ENCODE data around the gene LMBRD1. TPM values are rescaled to one million over a fixed set of nuclear protein-coding genes. Genes with fewer than 3 reads are reported as not detected.

Gene LMBRD1
- total RNA-seq, 2 experiments from 2014 or later = 19.6 to 22.5 TPM

DNA sequence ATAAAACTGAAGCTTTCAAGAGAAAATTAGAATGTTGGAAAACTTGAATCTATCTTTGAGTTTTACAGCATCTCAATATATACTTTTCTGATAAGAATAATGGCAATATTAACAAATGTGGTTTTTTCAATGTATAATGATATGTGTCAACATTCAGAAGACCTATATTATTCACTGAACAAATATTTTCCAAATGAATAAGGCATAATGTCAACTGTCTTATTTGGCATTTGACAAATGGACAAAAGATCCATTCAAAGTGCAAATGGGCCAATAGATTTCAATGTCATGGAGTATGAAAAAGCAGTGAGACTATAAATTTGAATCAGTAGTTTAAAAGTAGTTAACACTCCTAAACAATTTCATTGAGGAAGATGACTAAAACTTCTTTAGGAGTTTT is 20.9 kb downstream of the LMBRD1 start:
- H3K4me1 Mint-ChIP-seq (ENCODE audit: low read depth) = no peaks in the 10 kb centered on the region
- H3K27ac Mint-ChIP-seq = no peak overlapping the region
- H3K36me3 Mint-ChIP-seq (ENCODE audit: low read depth) = peaks cover 62% of the 10 kb centered on the region
- CTCF ChIA-PET = no interaction called here
- H3K4me3 Mint-ChIP-seq = no peak overlapping the region
- DNase-seq (no peak), ATAC-seq (no peak)
- H3K27me3 Mint-ChIP-seq (ENCODE audit: low read depth) = no peaks in the 10 kb centered on the region
- POLR2A ChIA-PET = no interaction called here
- no peaks in the 10 kb centered on the region for H3K9me3 Mint-ChIP-seq (ENCODE audit: insufficient read depth)

GRCh38 chr6:69775585-69775849 is 21.3 kb downstream of the LMBRD1 start:
- no peak overlapping the region for H3K4me3 Mint-ChIP-seq
- DNase-seq (no peak), ATAC-seq (no peak)
- H3K9me3 Mint-ChIP-seq (ENCODE audit: insufficient read depth) = no peaks in the 10 kb centered on the region
- H3K4me1 Mint-ChIP-seq (ENCODE audit: low read depth) = no peaks in the 10 kb centered on the region
- H3K27ac Mint-ChIP-seq = no peak overlapping the region
- ChIA-PET CTCF (no interaction called here), POLR2A (no interaction called here)
- H3K27me3 Mint-ChIP-seq (ENCODE audit: low read depth) = no peaks in the 10 kb centered on the region
- H3K36me3 Mint-ChIP-seq (ENCODE audit: low read depth) = peaks cover 61% of the 10 kb centered on the region

DNA sequence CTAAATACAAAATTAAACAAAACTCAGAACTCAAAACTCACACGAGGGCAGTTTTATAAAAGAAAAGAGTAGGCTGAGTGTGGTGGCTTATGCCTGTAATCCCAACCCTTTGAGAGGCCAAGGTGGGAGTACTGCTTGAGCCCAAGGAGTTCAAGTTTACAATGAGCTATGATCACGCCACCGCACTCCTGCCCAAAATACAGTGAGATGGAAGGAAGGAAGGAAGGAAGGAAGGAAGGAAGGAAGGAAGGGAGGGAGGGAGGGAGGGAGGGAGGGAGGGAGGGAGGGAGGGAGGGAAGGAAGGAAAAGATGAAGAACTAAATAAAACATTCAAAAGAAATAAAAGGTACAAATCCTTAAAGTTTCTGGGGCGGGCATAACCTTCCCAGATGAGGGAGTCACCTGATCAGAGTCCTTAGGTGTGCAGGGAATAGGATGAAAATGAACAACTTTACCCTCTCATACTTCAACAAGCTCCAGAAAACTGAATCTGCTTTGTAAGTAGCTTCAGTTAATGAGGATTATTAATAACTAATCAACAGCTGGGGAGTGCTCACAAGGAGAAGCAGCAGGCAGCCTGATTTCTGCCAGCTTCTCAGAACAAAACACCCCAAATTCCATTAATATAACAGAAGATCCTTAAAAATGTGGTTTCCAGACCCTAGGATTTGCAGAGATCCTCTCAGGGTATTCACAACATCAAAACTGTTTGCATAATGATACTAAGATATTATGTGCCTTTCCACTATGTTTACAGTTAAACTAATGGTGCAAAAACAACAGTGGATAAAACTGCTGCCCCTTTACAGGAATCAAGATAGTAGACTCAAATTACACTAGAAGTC is 21.8 kb downstream of the LMBRD1 start:
- Mint-ChIP-seq H3K27me3 (ENCODE audit: low read depth) (no peaks in the 10 kb centered on the region), H3K9me3 (ENCODE audit: insufficient read depth) (no peaks in the 10 kb centered on the region), H3K27ac (no peak overlapping the region), H3K4me1 (ENCODE audit: low read depth) (no peaks in the 10 kb centered on the region), H3K36me3 (ENCODE audit: low read depth) (peaks cover 60% of the 10 kb centered on the region), H3K4me3 (no peak overlapping the region)
- DNase-seq (no peak), ATAC-seq (no peak)
- ChIA-PET POLR2A (no interaction called here), CTCF (no interaction called here)

DNA sequence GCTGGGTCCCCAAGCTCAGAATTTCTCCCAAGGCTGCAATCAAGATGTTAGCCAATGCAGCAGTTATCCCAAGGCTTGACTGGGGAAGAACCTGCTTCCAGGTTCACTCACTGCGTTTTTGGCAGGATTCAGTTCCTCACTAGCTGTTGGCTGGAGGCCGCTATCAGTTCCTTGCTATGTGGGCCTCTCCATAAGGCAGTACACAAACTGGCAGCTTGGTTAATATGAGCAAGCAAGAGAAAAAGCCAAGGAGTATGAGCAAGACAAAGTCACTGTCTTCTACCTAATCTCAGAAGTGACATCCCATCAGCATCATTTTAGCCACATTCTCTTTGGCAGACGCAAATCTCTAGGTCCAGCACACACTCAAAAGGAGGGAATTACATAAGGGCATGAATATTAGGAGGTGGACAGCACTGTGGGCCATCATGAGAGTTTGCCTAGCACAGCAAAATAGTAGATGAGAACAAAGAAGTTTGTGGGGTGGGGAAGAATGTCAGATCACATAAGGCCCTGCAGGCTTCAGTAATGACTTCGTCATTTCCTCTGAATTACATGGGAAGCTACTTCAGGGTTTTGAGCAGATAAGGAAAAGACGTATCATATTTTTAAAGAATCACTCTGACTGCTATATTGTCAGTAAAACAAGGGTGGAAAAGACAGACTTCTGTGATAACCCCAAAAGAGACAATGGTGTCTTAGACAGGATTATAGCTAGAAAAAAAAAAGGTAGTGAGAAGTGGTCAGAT is 25.5 kb downstream of the LMBRD1 start:
- DNase-seq (no peak), ATAC-seq (no peak)
- CTCF ChIA-PET = no interaction called here
- H3K27me3 Mint-ChIP-seq (ENCODE audit: low read depth) = no peaks in the 10 kb centered on the region
- no peaks in the 10 kb centered on the region for H3K4me1 Mint-ChIP-seq (ENCODE audit: low read depth)
- H3K27ac Mint-ChIP-seq = no peak overlapping the region
- no peak overlapping the region for H3K4me3 Mint-ChIP-seq
- POLR2A ChIA-PET = no interaction called here
- peaks cover 53% of the 10 kb centered on the region for H3K36me3 Mint-ChIP-seq (ENCODE audit: low read depth)
- H3K9me3 Mint-ChIP-seq (ENCODE audit: insufficient read depth) = no peaks in the 10 kb centered on the region

DNA sequence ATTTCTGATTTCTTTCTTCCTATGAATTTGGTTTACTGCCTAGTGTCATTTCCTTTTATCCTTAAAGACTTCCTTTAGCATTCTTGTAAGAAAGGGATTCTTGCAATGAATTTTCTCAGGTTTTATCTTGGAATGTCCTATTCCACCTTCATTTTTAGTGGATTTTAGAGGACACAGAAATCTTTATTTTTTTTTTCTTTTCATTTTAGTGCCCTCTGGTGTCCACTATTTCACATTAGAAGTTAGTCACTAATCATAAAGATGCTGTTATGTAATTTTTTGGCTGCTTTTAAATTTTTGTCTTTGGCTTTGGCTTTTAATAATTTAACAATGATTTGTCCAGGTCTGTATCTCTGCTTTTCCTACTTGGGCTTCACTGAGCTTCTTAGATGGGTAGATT is 28.1 kb downstream of the LMBRD1 start:
- no peak overlapping the region for H3K27ac Mint-ChIP-seq
- H3K4me1 Mint-ChIP-seq (ENCODE audit: low read depth) = no peaks in the 10 kb centered on the region
- ATAC-seq (no peak), DNase-seq (no peak)
- no peaks in the 10 kb centered on the region for H3K27me3 Mint-ChIP-seq (ENCODE audit: low read depth)
- H3K36me3 Mint-ChIP-seq (ENCODE audit: low read depth) = peaks cover 43% of the 10 kb centered on the region
- H3K9me3 Mint-ChIP-seq (ENCODE audit: insufficient read depth) = no peaks in the 10 kb centered on the region
- ChIA-PET POLR2A (no interaction called here), CTCF (no interaction called here)
- H3K4me3 Mint-ChIP-seq = no peak overlapping the region

DNA sequence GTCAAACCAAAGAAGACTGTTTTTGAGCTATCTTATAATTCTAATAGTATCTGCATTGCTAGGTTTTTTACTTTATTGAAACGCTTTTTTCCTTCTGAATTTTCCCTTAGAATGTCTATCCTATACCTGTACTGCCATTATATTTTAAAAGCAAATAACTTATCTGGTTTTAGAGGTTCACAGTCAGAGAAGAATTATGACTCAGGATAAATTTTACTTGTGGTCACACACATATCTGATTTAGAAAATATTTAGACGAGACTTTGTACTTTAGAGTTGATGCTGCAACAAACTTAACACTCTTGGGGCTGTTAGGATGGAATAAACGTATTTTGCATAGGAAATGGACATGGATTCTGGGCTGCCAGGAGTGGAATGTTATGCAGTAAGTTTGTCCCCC is 33.0 kb downstream of the LMBRD1 start:
- Mint-ChIP-seq H3K4me3 (no peak overlapping the region), H3K27ac (no peak overlapping the region), H3K9me3 (ENCODE audit: insufficient read depth) (no peaks in the 10 kb centered on the region), H3K4me1 (ENCODE audit: low read depth) (no peaks in the 10 kb centered on the region), H3K27me3 (ENCODE audit: low read depth) (no peaks in the 10 kb centered on the region), H3K36me3 (ENCODE audit: low read depth) (peaks cover 12% of the 10 kb centered on the region)
- no peak for ATAC-seq
- ChIA-PET POLR2A (no interaction called here), CTCF (no interaction called here)
- no peak for DNase-seq

GRCh38 chr6:69761853-69762252 is 35.0 kb downstream of the LMBRD1 start:
- ATAC-seq (no peak), DNase-seq (no peak)
- H3K36me3 Mint-ChIP-seq (ENCODE audit: low read depth) = peaks cover 14% of the 10 kb centered on the region
- ChIA-PET POLR2A (no interaction called here), CTCF (interaction anchor here (1.6 kb wide), 1 partner anchor 35 kb away, joined by 4 read pairs; the partner anchor contains the start of gene LMBRD1)
- H3K27ac Mint-ChIP-seq = no peak overlapping the region
- H3K4me3 Mint-ChIP-seq = no peak overlapping the region
- H3K9me3 Mint-ChIP-seq (ENCODE audit: insufficient read depth) = no peaks in the 10 kb centered on the region
- H3K4me1 Mint-ChIP-seq (ENCODE audit: low read depth) = peaks cover 5% of the 10 kb centered on the region
- no peaks in the 10 kb centered on the region for H3K27me3 Mint-ChIP-seq (ENCODE audit: low read depth)

GRCh38 chr6:69758214-69758613 is 38.6 kb downstream of the LMBRD1 start:
- Mint-ChIP-seq H3K9me3 (ENCODE audit: insufficient read depth) (no peaks in the 10 kb centered on the region), H3K4me1 (ENCODE audit: low read depth) (peaks cover 11% of the 10 kb centered on the region), H3K27ac (no peak overlapping the region), H3K4me3 (no peak overlapping the region), H3K36me3 (ENCODE audit: low read depth) (peaks cover 23% of the 10 kb centered on the region), H3K27me3 (ENCODE audit: low read depth) (no peaks in the 10 kb centered on the region)
- DNase-seq (no peak), ATAC-seq (no peak)
- POLR2A ChIA-PET = no interaction called here
- CTCF ChIA-PET = interaction anchor here (1.2 kb wide), 1 partner anchor 39 kb away, joined by 4 read pairs; no protein-coding TSS in a partner anchor

- Mint-ChIP-seq H3K4me1 (ENCODE audit: low read depth) (peaks cover 11% of the 10 kb centered on the region), H3K4me3 (no peak overlapping the region), H3K36me3 (ENCODE audit: low read depth) (peaks cover 21% of the 10 kb centered on the region), H3K27ac (no peak overlapping the region), H3K27me3 (ENCODE audit: low read depth) (no peaks in the 10 kb centered on the region), H3K9me3 (ENCODE audit: insufficient read depth) (no peaks in the 10 kb centered on the region)
- no peak for DNase-seq
- ATAC-seq = no peak
- ChIA-PET CTCF (no interaction called here), POLR2A (no interaction called here)
These were observed 39.9 kb downstream of the LMBRD1 start for GRCh38 chr6:69756907-69757306.

- H3K27me3 Mint-ChIP-seq (ENCODE audit: low read depth) = no peaks in the 10 kb centered on the region
- DNase-seq (no peak), ATAC-seq (no peak)
- ChIA-PET CTCF (no interaction called here), POLR2A (no interaction called here)
- H3K27ac Mint-ChIP-seq = no peak overlapping the region
- peaks cover 11% of the 10 kb centered on the region for H3K4me1 Mint-ChIP-seq (ENCODE audit: low read depth)
- peaks cover 21% of the 10 kb centered on the region for H3K36me3 Mint-ChIP-seq (ENCODE audit: low read depth)
- no peak overlapping the region for H3K4me3 Mint-ChIP-seq
- H3K9me3 Mint-ChIP-seq (ENCODE audit: insufficient read depth) = no peaks in the 10 kb centered on the region
These were observed 40.4 kb downstream of the LMBRD1 start for GRCh38 chr6:69756366-69756765.

DNA sequence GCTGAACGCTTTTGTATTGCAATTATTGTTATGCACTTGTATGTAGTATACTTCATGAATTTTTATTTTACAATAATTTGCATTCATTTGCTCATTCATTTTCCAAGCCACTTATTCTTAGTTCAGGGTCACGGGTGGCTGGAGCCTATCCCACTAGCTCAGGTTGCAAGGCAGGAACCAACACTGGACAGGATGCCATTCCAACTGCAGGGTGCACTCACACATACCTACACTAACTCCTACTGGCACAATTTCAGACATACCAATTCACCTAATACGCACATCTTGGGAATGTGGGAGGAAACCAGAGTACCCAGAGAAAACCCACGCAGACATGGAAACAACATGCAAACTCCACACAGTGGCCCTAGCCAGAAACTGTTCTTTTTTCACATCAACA is 61.8 kb downstream of the LMBRD1 start:
- Mint-ChIP-seq H3K9me3 (ENCODE audit: insufficient read depth) (no peaks in the 10 kb centered on the region), H3K27me3 (ENCODE audit: low read depth) (no peaks in the 10 kb centered on the region), H3K36me3 (ENCODE audit: low read depth) (peaks cover 4% of the 10 kb centered on the region), H3K4me3 (no peak overlapping the region), H3K27ac (no peak overlapping the region), H3K4me1 (ENCODE audit: low read depth) (no peaks in the 10 kb centered on the region)
- POLR2A ChIA-PET = interaction anchor here (0.7 kb wide), 1 partner anchor 65 kb away, joined by 6 read pairs; no protein-coding TSS in a partner anchor
- DNase-seq (no peak), ATAC-seq (no peak)
- CTCF ChIA-PET = interaction anchor here (0.7 to 1.3 kb wide), 2 partner anchors 132 to 508 kb away, joined by 3 to 5 read pairs; partner anchors contain the start of gene COL19A1

DNA sequence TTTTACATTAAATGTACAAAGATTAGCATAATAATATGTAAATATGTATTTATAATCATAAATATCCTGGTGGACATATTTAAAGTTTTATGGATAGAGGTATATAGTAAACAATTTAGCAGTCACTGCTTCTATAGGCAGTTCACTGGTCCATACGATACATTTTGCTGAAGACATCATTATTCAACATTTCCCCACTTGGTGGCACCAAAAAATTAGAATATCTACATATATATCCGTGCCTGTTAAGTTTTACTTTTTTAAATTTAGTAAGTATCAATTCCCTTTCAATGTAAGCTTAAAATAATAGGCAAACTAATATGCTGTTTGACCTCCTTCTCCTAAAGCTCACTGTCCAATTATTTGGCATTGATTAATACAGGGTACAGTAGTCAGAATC is 64.2 kb downstream of the LMBRD1 start:
- DNase-seq = no peak
- CTCF ChIA-PET = interaction anchor here (1.1 to 1.2 kb wide), 3 partner anchors 15 to 375 kb away, joined by 3 to 4 read pairs (median 4); no protein-coding TSS in a partner anchor
- ATAC-seq = no peak
- Mint-ChIP-seq H3K27me3 (ENCODE audit: low read depth) (no peaks in the 10 kb centered on the region), H3K4me3 (no peak overlapping the region), H3K27ac (no peak overlapping the region), H3K4me1 (ENCODE audit: low read depth) (no peaks in the 10 kb centered on the region), H3K36me3 (ENCODE audit: low read depth) (peaks cover 3% of the 10 kb centered on the region), H3K9me3 (ENCODE audit: insufficient read depth) (no peaks in the 10 kb centered on the region)
- POLR2A ChIA-PET = no interaction called here

Measured in activated CD8-positive, alpha-beta T cell treated with anti-CD3 and anti-CD28 coated beads, Interleukin-2, amount 10 ng/mL, durations not matched to agents 7 days and 5 days (primary cell).